HepG2 (cell line): Measurements from ENCODE around the gene NGEF. TPM values are rescaled to one million over a fixed set of nuclear protein-coding genes. Genes with fewer than 3 reads are reported as not detected.

Experiments
- AGO1 ChIP-seq: fragments of 200-400 bp; formaldehyde crosslinking; IDR thresholded peaks from 2 replicates; pipeline ENCODE4 v1.6.1; 2017; ENCODE audit warnings: mild to moderate bottlenecking, low read depth, low read length, moderate library complexity; ENCODE audit not compliant: poor library complexity, severe bottlenecking
- EP300 ChIP-seq, 3 experiments: sonication (generic) in 1 of 3; formaldehyde crosslinking in 1 of 3; IDR thresholded peaks; 2 replicates each; pipeline versions ENCODE4 v1.5.1 to v1.6.1; 2011 to 2020; ENCODE audit warnings: low read depth in 2 of 3, low read length in 2 of 3, borderline replicate concordance in 1 of 3, improper control_type of control experiment in 1 of 3, mild to moderate bottlenecking in 1 of 3, missing genetic modification reagents in 1 of 3, moderate library complexity in 1 of 3
- ETV5 ChIP-seq: IDR thresholded peaks from 2 replicates; pipeline ENCODE4 v1.6.1; 2018; ENCODE audit warnings: missing biosample characterization, missing genetic modification reagents, inconsistent platforms, borderline replicate concordance
- HMGXB4 ChIP-seq, 2 experiments: sonication (generic) in 1 of 2; formaldehyde crosslinking in 1 of 2; IDR thresholded peaks; 2 replicates each; pipeline versions ENCODE4 v1.4.0 to v1.6.1; 2018 to 2020; ENCODE audit warnings: missing genetic modification reagents in 2 of 2, borderline replicate concordance in 1 of 2, low read depth in 1 of 2, mild to moderate bottlenecking in 1 of 2, missing biosample characterization in 1 of 2
- HOXA9 ChIP-seq: sonication (generic); formaldehyde crosslinking; IDR thresholded peaks from 2 replicates; pipeline ENCODE4 v1.8.1; 2022; ENCODE audit warnings: missing genetic modification reagents, mild to moderate bottlenecking, moderate library complexity, borderline replicate concordance
- IRF9 ChIP-seq: sonication (generic); formaldehyde crosslinking; IDR thresholded peaks from 2 replicates; pipeline ENCODE4 v1.8.0; 2022; ENCODE audit warnings: missing genetic modification reagents, mild to moderate bottlenecking, borderline replicate concordance
- MXD4 ChIP-seq: IDR thresholded peaks from 2 replicates; pipeline ENCODE4 v1.6.1; 2016; ENCODE audit warnings: mild to moderate bottlenecking, missing biosample characterization, missing genetic modification reagents
- NAIF1 ChIP-seq: sonication (generic); formaldehyde crosslinking; IDR thresholded peaks from 2 replicates; pipeline ENCODE4 v1.5.0; 2020; ENCODE audit warnings: mild to moderate bottlenecking, missing genetic modification reagents, borderline replicate concordance
- RNF2 ChIP-seq: fragments of 450-650 bp; conservative IDR thresholded peaks from 2 replicates; pipeline ENCODE4 v1.6.1; 2016; ENCODE audit warnings: low read depth
- SALL2 ChIP-seq: sonication (generic); formaldehyde crosslinking; IDR thresholded peaks from 2 replicates; pipeline ENCODE4 v1.8.1; 2023; ENCODE audit warnings: mild to moderate bottlenecking, missing genetic modification reagents, inconsistent platforms
- TGIF2 ChIP-seq: IDR thresholded peaks from 2 replicates; pipeline ENCODE4 v1.6.1; 2016; ENCODE audit warnings: control low read depth, missing compliant biosample characterization
- THAP8 ChIP-seq: sonication (generic); formaldehyde crosslinking; IDR thresholded peaks from 2 replicates; pipeline ENCODE4 v1.5.1; 2020; ENCODE audit warnings: missing genetic modification reagents, mild to moderate bottlenecking, borderline replicate concordance
- ZFP62 ChIP-seq: sonication (generic); formaldehyde crosslinking; IDR thresholded peaks from 2 replicates; pipeline ENCODE4 v1.4.0; 2020; ENCODE audit warnings: missing genetic modification reagents
- ZNF407 ChIP-seq: sonication (generic); formaldehyde crosslinking; IDR thresholded peaks from one replicate; pipeline ENCODE4 v1.5.1; 2020; ENCODE audit warnings: mild to moderate bottlenecking, missing genetic modification reagents; ENCODE audit errors: not compliant biosample characterization
- ZNF577 ChIP-seq: sonication (generic); formaldehyde crosslinking; IDR thresholded peaks from 2 replicates; pipeline ENCODE4 v1.4.0; 2020; ENCODE audit warnings: mild to moderate bottlenecking, low read depth, missing genetic modification reagents, borderline replicate concordance
- ZSCAN21 ChIP-seq: sonication (generic); formaldehyde crosslinking; IDR thresholded peaks from 2 replicates; pipeline ENCODE4 v1.8.0; 2022; ENCODE audit warnings: mild to moderate bottlenecking, missing genetic modification reagents, moderate library complexity, borderline replicate concordance
- polyA plus RNA-seq, 8 experiments: library from polyadenylated mRNA; depleted of rRNA in 3 of 8; stranded (reverse) in 7 of 8; unstranded in 1 of 8; fragments of >200 nt; fragmentation: Illumina TruSeq in 4 of 8; extraction: Trizol in 4 of 8; gene quantifications; 2 replicates each; pipeline versions ENCODE4 v1.2.1 to v1.2.3, GENCODE V29; 2011 to 2016; ENCODE audit warnings: low read depth in 4 of 8, missing spikeins in 1 of 8, mixed read lengths in 1 of 8; ENCODE audit not compliant: insufficient read depth in 1 of 8
- total RNA-seq, 5 experiments: library from RNA; depleted of rRNA; stranded (reverse); fragments of >200 nt; fragmentation: Illumina TruSeq; extraction: Trizol; gene quantifications; 2 replicates each; pipeline ENCODE4 v1.2.3, GENCODE V29; 2016; ENCODE audit warnings: low read depth in 1 of 5

NGEF gene
- total and polyA plus RNA-seq, 2 of the 13 experiments (the other 11 are each of a cell fraction or from before 2014, with no cell fraction given), result 14.4 to 36.9 TPM

- peak; percentile 41 for TF ChIP-seq ZNF407 (CRISPR knock-in tag)
- TF ChIP-seq HMGXB4 (CRISPR knock-in tag; IDR thresholded peaks at IDR 0.05; ENCODE audit: borderline replicate concordance in 1 of 2, low read depth in 1 of 2), result no peak; a peak in 2 of 4 replicates
- no peak; the same call in none of the 2 replicates for TF ChIP-seq TGIF2 (CRISPR knock-in tag)
- TF ChIP-seq ZFP62, result no peak
- no peak for TF ChIP-seq NAIF1 (CRISPR knock-in tag)
- peak; percentile 57; the same call in 1 of the 2 replicates for TF ChIP-seq RNF2
- TF ChIP-seq MXD4 (CRISPR knock-in tag), result no peak; the same call in 1 of the 2 replicates
- peak; percentile 3; the same call in 1 of the 2 replicates for TF ChIP-seq ETV5 (CRISPR knock-in tag)
- no peak for TF ChIP-seq ZNF577
- 0 out of 2 replicates have a peak, but pooled peaks have one; percentile 25 for TF ChIP-seq HOXA9
- TF ChIP-seq EP300 (IDR thresholded peaks at IDR 0.05; ENCODE audit: low read depth in 2 of 2, low read length in 2 of 2), result no peak
- TF ChIP-seq EP300 (CRISPR knock-in tag; IDR thresholded peaks at IDR 0.05; ENCODE audit: borderline replicate concordance), result 0 out of 2 replicates have a peak, but pooled peaks have one; percentile 13
- TF ChIP-seq IRF9, result peak; percentile 35; the same call in 1 of the 2 replicates
- peak; percentile 15 for TF ChIP-seq SALL2 (CRISPR knock-in tag)
- TF ChIP-seq ZSCAN21 (CRISPR knock-in tag), result no peak
- TF ChIP-seq THAP8, result no peak
- no peak for TF ChIP-seq AGO1
Observed at GRCh38 chr2:233060501-233060979, 47.5 kb upstream of the NGEF start (continued).
